Colon (tissue), 2 donors: ENCODE data around the gene LOXL1.

Experiments
- FAIRE-seq: peaks from 2 replicates; lab custom pipeline; 2012; peaks lifted over from hg19 to GRCh38; lab: Jason Lieb, UNC
- donor health status: control.
- donor health status: control.

LOXL1 gene

GRCh38 chr15:73981761-73982221 lies 55.5 kb downstream of the LOXL1 start:
- FAIRE-seq, result no peak

- FAIRE-seq, result no peak
Observed at GRCh38 chr15:73982222-73982962, 56.1 kb downstream of the LOXL1 start.

- FAIRE-seq, result no peak
Observed at GRCh38 chr15:73983211-73983727, 57.0 kb downstream of the LOXL1 start.

- FAIRE-seq, result no peak
Observed at GRCh38 chr15:73983773-73984172, 57.5 kb downstream of the LOXL1 start.

- FAIRE-seq, result no peak
Observed at GRCh38 chr15:73984208-73984979, 58.1 kb downstream of the LOXL1 start.

GRCh38 chr15:73985101-73985873 lies 59.0 kb downstream of the LOXL1 start:
- no peak for FAIRE-seq

GRCh38 chr15:73986055-73986775 lies 60.0 kb downstream of the LOXL1 start:
- no peak for FAIRE-seq

GRCh38 chr15:73986776-73987056 lies 60.5 kb downstream of the LOXL1 start:
- FAIRE-seq, result no peak

- no peak for FAIRE-seq
Observed at GRCh38 chr15:73987250-73987649, 61.0 kb downstream of the LOXL1 start.

- no peak for FAIRE-seq
Observed at GRCh38 chr15:73987681-73988444, 61.6 kb downstream of the LOXL1 start.

- no peak for FAIRE-seq
Observed at GRCh38 chr15:73988445-73988969, 62.2 kb downstream of the LOXL1 start.

GRCh38 chr15:73989001-73989798 lies 62.9 kb downstream of the LOXL1 start:
- FAIRE-seq, result no peak

- no peak for FAIRE-seq
Observed at GRCh38 chr15:73990250-73991005, 64.2 kb downstream of the LOXL1 start.

- no peak for FAIRE-seq
Observed at GRCh38 chr15:73991260-73991659, 65.0 kb downstream of the LOXL1 start.

- no peak for FAIRE-seq
Observed at GRCh38 chr15:73991726-73992593, 65.7 kb downstream of the LOXL1 start, which contains the start of gene STOML1. Gene STOML1 (minus strand): TSS chr15:73992295. CDS start chr15:73992223, 72 bp downstream.

- no peak for FAIRE-seq
Observed at GRCh38 chr15:73992594-73992898, 66.3 kb downstream of the LOXL1 start.

GRCh38 chr15:73993211-73993994 lies 67.1 kb downstream of the LOXL1 start:
- no peak for FAIRE-seq
